GM23338 (cell line): Measurements from ENCODE around the gene EHF. TPM values are rescaled to one million over a fixed set of nuclear protein-coding genes. Genes with fewer than 3 reads are reported as not detected.

Experiments
- ATAC-seq: fragments of 200-7000 bp; cut with Tn5 transposase; 3 replicates; pipeline ENCODE4 v1.9.1; 2020
- DNase-seq: peaks from one replicate; pipeline ENCODE4 v3.0.0-alpha.2; 2015; ENCODE audit warnings: low spot score
- H2AFZ ChIP-seq: fragments of 200-600 bp; sonication (generic); 2 replicates; pipeline ENCODE4 v1.8.0; 2016; ENCODE audit warnings: antibody characterized with exemption, mild to moderate bottlenecking, moderate library complexity
- H3F3A ChIP-seq: fragments of 200-600 bp; sonication (generic); replicated peaks from 2 replicates; pipeline ENCODE4 v1.8.0; 2017; ENCODE audit warnings: antibody characterized with exemption, mixed run types, low read depth
- H3K27ac ChIP-seq: fragments of 200-600 bp; sonication (generic); 2 replicates; pipeline ENCODE4 v1.6.1; 2016; ENCODE audit warnings: low read depth
- H3K27me3 ChIP-seq: fragments of 200-600 bp; sonication (generic); 2 replicates; pipeline ENCODE4 v1.8.0; 2016; ENCODE audit warnings: mild to moderate bottlenecking, mixed run types, moderate library complexity; ENCODE audit not compliant: insufficient read depth
- H3K36me3 ChIP-seq: fragments of 200-600 bp; sonication (generic); 2 replicates; pipeline ENCODE4 v1.8.0; 2016; ENCODE audit warnings: mild to moderate bottlenecking; ENCODE audit not compliant: insufficient read depth
- H3K4me1 ChIP-seq: fragments of 200-600 bp; sonication (generic); 2 replicates; pipeline ENCODE4 v1.8.0; 2016; ENCODE audit warnings: mild to moderate bottlenecking, moderate library complexity; ENCODE audit not compliant: insufficient read depth
- H3K4me2 ChIP-seq: fragments of 200-600 bp; sonication (generic); 2 replicates; pipeline ENCODE4 v1.7.1; 2017; ENCODE audit warnings: mixed run types
- H3K4me3 ChIP-seq: fragments of 200-600 bp; sonication (generic); 2 replicates; pipeline ENCODE4 v1.6.1; 2016; ENCODE audit warnings: mixed run types
- H3K79me2 ChIP-seq: fragments of 200-600 bp; sonication (generic); replicated peaks from 2 replicates; pipeline ENCODE4 v1.8.0; 2017; ENCODE audit warnings: mild to moderate bottlenecking; ENCODE audit not compliant: insufficient read depth
- H3K9me2 ChIP-seq: fragments of 200-600 bp; sonication (generic); 2 replicates; pipeline ENCODE4 v1.8.0; 2017; ENCODE audit not compliant: insufficient read depth
- H4K20me1 ChIP-seq: fragments of 200-600 bp; sonication (generic); replicated peaks from 2 replicates; pipeline ENCODE4 v1.8.0; 2017; ENCODE audit warnings: mild to moderate bottlenecking; ENCODE audit not compliant: insufficient read depth
- H3K27ac Mint-ChIP-seq: 2 replicates; pipeline ENCODE4 v1.8.0; 2020; ENCODE audit warnings: inconsistent platforms, mild to moderate bottlenecking, moderate library complexity, mixed read lengths
- H3K27me3 Mint-ChIP-seq: 3 replicates; pipeline ENCODE4 v1.8.0; 2022; ENCODE audit warnings: low read depth, mild to moderate bottlenecking, moderate library complexity, mixed read lengths, inconsistent platforms; ENCODE audit not compliant: insufficient read depth, poor library complexity
- H3K36me3 Mint-ChIP-seq: 3 replicates; pipeline ENCODE4 v1.8.0; 2021; ENCODE audit warnings: low read depth, mild to moderate bottlenecking, inconsistent platforms, moderate library complexity, mixed read lengths
- H3K4me1 Mint-ChIP-seq: 3 replicates; pipeline ENCODE4 v1.8.0; 2020; ENCODE audit warnings: mild to moderate bottlenecking, inconsistent platforms, mixed read lengths
- H3K4me3 Mint-ChIP-seq: 3 replicates; pipeline ENCODE4 v1.8.0; 2021; ENCODE audit warnings: moderate library complexity, mild to moderate bottlenecking, inconsistent platforms, mixed read lengths
- H3K9me3 Mint-ChIP-seq: 3 replicates; pipeline ENCODE4 v1.8.0; 2020; ENCODE audit warnings: moderate library complexity, mild to moderate bottlenecking, inconsistent platforms, mixed read lengths
- CREB1 ChIP-seq: fragments of 250-450 bp; sonication (Bioruptor Pico); IDR thresholded peaks from 2 replicates; pipeline ENCODE4 v1.5.0; 2020; ENCODE audit warnings: low read depth, mild to moderate bottlenecking, moderate library complexity
- CTCF ChIP-seq, 2 experiments: fragments of 200-600 bp in 1 of 2; sonication (generic) in 1 of 2; conservative IDR thresholded peaks; 2 replicates each; pipeline versions ENCODE4 v1.5.1 to v1.6.1; 2016 to 2017; ENCODE audit warnings: antibody characterized with exemption in 2 of 2, low read depth in 2 of 2, mild to moderate bottlenecking in 2 of 2, moderate library complexity in 1 of 2
- ETS1 ChIP-seq: IDR thresholded peaks from 2 replicates; pipeline ENCODE4 v1.6.1; 2016; ENCODE audit warnings: antibody characterized with exemption
- EZH2 ChIP-seq: fragments of 200-600 bp; sonication (generic); IDR thresholded peaks from one replicate; pipeline ENCODE4 v1.8.0; 2017; ENCODE audit warnings: antibody characterized with exemption, mild to moderate bottlenecking, low read depth; ENCODE audit not compliant: unreplicated experiment
- EZH2phosphoT487 ChIP-seq: fragments of 200-600 bp; sonication (generic); IDR thresholded peaks from one replicate; pipeline ENCODE4 v1.8.1; 2018; ENCODE audit warnings: antibody characterized with exemption; ENCODE audit not compliant: unreplicated experiment
- JUNB ChIP-seq: IDR thresholded peaks from one replicate; pipeline ENCODE4 v1.6.1; 2016; ENCODE audit warnings: antibody characterized with exemption; ENCODE audit not compliant: unreplicated experiment
- POLR2AphosphoS5 ChIP-seq: IDR thresholded peaks from 2 replicates; pipeline ENCODE4 v1.6.1; 2016; ENCODE audit warnings: antibody characterized with exemption, low read depth
- REST ChIP-seq: IDR thresholded peaks from one replicate; pipeline ENCODE4 v1.6.1; 2018; ENCODE audit warnings: antibody characterized with exemption; ENCODE audit not compliant: unreplicated experiment
- STAT1 ChIP-seq: IDR thresholded peaks from one replicate; pipeline ENCODE4 v1.6.1; 2016; ENCODE audit warnings: antibody characterized with exemption; ENCODE audit not compliant: unreplicated experiment
- ZNF114 ChIP-seq: fragments of 250-450 bp; sonication (Bioruptor Pico); IDR thresholded peaks from 2 replicates; pipeline ENCODE4 v1.5.0; 2020; ENCODE audit warnings: mild to moderate bottlenecking, moderate library complexity
- ZNF331 ChIP-seq: fragments of 250-450 bp; sonication (Bioruptor Pico); IDR thresholded peaks from 2 replicates; pipeline ENCODE4 v1.5.0; 2020; ENCODE audit warnings: low read depth, mild to moderate bottlenecking, moderate library complexity
- ZNF462 ChIP-seq: fragments of 250-450 bp; sonication (Bioruptor Pico); IDR thresholded peaks from 2 replicates; pipeline ENCODE4 v1.5.0; 2020; ENCODE audit warnings: mild to moderate bottlenecking, moderate library complexity
- polyA plus RNA-seq: library from polyadenylated mRNA; unstranded; fragments of >200 nt; fragmentation: Nextera tagmentation; extraction: Ambion mirVana; gene quantifications from 2 replicates; pipeline ENCODE4 v1.2.1, GENCODE V29; 2016
- total RNA-seq: library from RNA; depleted of rRNA; stranded (reverse); fragments of >200 nt; shearing (Covaris generic); gene quantifications from 2 replicates; pipeline ENCODE4 v1.2.3, GENCODE V29; 2014

Gene EHF
- total and polyA plus RNA-seq, 2 experiments from 2014 or later: not detected

- DNase-seq: no peak
- no peak for ATAC-seq
- H3K27me3 Mint-ChIP-seq: peaks cover under 1% of the 10 kb centered on the region
- H3K4me1 Mint-ChIP-seq: no peaks in the 10 kb centered on the region
- Histone ChIP-seq H4K20me1 (no peaks in the 10 kb centered on the region), H3K27ac (no peak overlapping the region), H3K4me2 (no peak overlapping the region), H3K27me3 (no peaks in the 10 kb centered on the region), H3K9me2 (no peaks in the 10 kb centered on the region), H3K4me3 (no peak overlapping the region), H3F3A (no peaks in the 10 kb centered on the region), H3K4me1 (no peaks in the 10 kb centered on the region), H2AFZ (no peak overlapping the region), H3K79me2 (no peaks in the 10 kb centered on the region), H3K36me3 (no peaks in the 10 kb centered on the region)
- no peak overlapping the region for H3K27ac Mint-ChIP-seq
- H3K36me3 Mint-ChIP-seq: no peaks in the 10 kb centered on the region
- H3K9me3 Mint-ChIP-seq: no peaks in the 10 kb centered on the region
- H3K4me3 Mint-ChIP-seq: no peak overlapping the region
- TF ChIP-seq ZNF114 (CRISPR knock-in tag) (no peak), POLR2AphosphoS5 (no peak), EZH2 (no peak), ZNF331 (CRISPR knock-in tag) (no peak), ZNF462 (CRISPR knock-in tag) (no peak), STAT1 (no peak), ETS1 (no peak), CREB1 (CRISPR knock-in tag) (no peak), REST (no peak), CTCF (conservative IDR thresholded peaks at IDR 0.05; ENCODE audit: low read depth in 2 of 2) (no peak), EZH2phosphoT487 (no peak), JUNB (no peak)
Measured at GRCh38 chr11:34606326-34607120, 14.4 kb upstream of the EHF start.
